Measurements from ENCODE around the gene TSPAN3.
A peak's percentile ranks its signal among the peaks of the same experiment; 100 is the strongest.

The TSPAN3 gene

GRCh38 chr15:77091097-77091496 lies 20.2 kb upstream of the TSPAN3 start:
- TF ChIP-seq CTCF (IDR thresholded peaks at IDR 0.05; ENCODE audit: low read depth, low read length) = no peak
- DNase-seq (ENCODE audit: low read depth, low spot score) = no peak
- in situ Hi-C loops (cut with HindIII; ENCODE audit: low sequenced_read_pairs) = no loop called here
- no peak overlapping the region for H3K4me3 ChIP-seq (ENCODE audit: low read depth, low read length)

- in situ Hi-C loops (cut with HindIII; ENCODE audit: low sequenced_read_pairs) = no loop called here
- H3K4me3 ChIP-seq (ENCODE audit: low read depth, low read length) = no peak overlapping the region
- no peak for DNase-seq (ENCODE audit: low read depth, low spot score)
- no peak for TF ChIP-seq CTCF (IDR thresholded peaks at IDR 0.05; ENCODE audit: low read depth, low read length)
Observed at GRCh38 chr15:77087213-77087612, 16.3 kb upstream of the TSPAN3 start.

- TF ChIP-seq CTCF (IDR thresholded peaks at IDR 0.05; ENCODE audit: low read depth, low read length) = no peak
- in situ Hi-C loops (cut with HindIII; ENCODE audit: low sequenced_read_pairs) = no loop called here
- no peak overlapping the region for H3K4me3 ChIP-seq (ENCODE audit: low read depth, low read length)
- DNase-seq (ENCODE audit: low read depth, low spot score) = no peak
Observed at GRCh38 chr15:77085297-77085696, 14.4 kb upstream of the TSPAN3 start.

GRCh38 chr15:77084436-77084835 lies 13.5 kb upstream of the TSPAN3 start:
- in situ Hi-C loops (cut with HindIII; ENCODE audit: low sequenced_read_pairs) = no loop called here
- TF ChIP-seq CTCF (IDR thresholded peaks at IDR 0.05; ENCODE audit: low read depth, low read length) = no peak
- no peak for DNase-seq (ENCODE audit: low read depth, low spot score)
- H3K4me3 ChIP-seq (ENCODE audit: low read depth, low read length) = no peak overlapping the region

GRCh38 chr15:77083381-77084160 lies 12.7 kb upstream of the TSPAN3 start:
- peak; percentile 52 for DNase-seq (ENCODE audit: low read depth, low spot score)
- no peak for TF ChIP-seq CTCF (IDR thresholded peaks at IDR 0.05; ENCODE audit: low read depth, low read length)
- in situ Hi-C loops (cut with HindIII; ENCODE audit: low sequenced_read_pairs) = no loop called here
- peak overlapping the region; percentile 31 for H3K4me3 ChIP-seq (ENCODE audit: low read depth, low read length)

- DNase-seq (ENCODE audit: low read depth, low spot score) = no peak
- TF ChIP-seq CTCF (IDR thresholded peaks at IDR 0.05; ENCODE audit: low read depth, low read length) = no peak
- in situ Hi-C loops (cut with HindIII; ENCODE audit: low sequenced_read_pairs) = no loop called here
- H3K4me3 ChIP-seq (ENCODE audit: low read depth, low read length) = no peak overlapping the region
Observed at GRCh38 chr15:77081971-77082370, 11.1 kb upstream of the TSPAN3 start.
